HG03064 (cell line): ENCODE results near the gene TMEM248.
"Not testable (repeated sequence)": the region's sequence is repeated elsewhere in the genome, so short reads cannot be mapped to it uniquely, and the experiment has no call there.

Experiments used
- ATAC-seq: cut with Tn5 transposase; IDR thresholded peaks from one replicate; pipeline ENCODE4 v1.9.1; 2021; ENCODE audit warnings: low read depth; ENCODE audit not compliant: unreplicated experiment

TMEM248 gene

GRCh38 chr7:66995050-66995776 is 74.2 kb downstream of the TMEM248 start, which contains the start of gene SBDS:
Gene SBDS (minus strand): TSS chr7:66995586. CDS start chr7:66995417, 169 bp downstream.
- ATAC-seq = peak; percentile 62

DNA sequence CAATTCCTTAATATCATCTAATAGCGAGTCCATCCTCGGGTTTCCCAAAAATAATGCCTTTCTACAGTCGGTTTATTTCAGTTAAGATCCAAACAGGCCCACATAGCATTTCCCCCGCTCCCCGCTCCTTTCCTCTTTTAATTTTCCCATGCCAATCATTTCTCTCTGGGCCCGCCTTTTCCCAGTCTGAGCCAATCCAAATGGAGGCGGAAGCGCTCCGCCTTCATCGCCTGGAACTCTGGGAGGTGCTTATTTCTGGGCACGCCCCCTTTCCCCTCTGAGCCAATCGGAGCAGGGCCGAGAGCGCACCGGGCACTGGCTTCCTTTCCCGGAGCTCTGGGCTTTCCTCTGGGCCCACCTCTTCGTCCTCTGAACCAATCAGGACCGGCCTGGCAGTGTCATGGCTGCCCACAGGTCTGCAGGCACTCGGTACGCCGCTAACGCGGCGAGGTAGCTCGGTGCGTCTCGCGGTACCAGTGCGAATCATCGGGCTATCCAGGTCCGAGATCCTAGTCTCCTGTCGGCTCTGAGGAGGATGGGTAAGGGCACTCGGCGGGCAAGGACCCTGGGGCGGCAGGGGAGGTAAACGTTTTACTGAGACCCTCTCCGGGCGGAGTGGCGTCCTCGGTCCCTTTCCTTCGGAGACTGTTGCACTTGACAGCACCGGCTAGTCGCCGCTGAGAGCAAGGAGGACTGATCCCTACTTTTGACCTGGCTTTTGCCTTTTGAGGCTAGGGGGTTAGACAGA is 75.6 kb downstream of the TMEM248 start, which contains the start of gene TYW1:
Gene TYW1 (plus strand): TSS at position 390 of the 748 bp plus-strand sequence. CDS start 146 bp downstream, at position 536.
- ATAC-seq = peak; percentile 82

- ATAC-seq = not testable (repeated sequence)
Measured at GRCh38 chr7:67000601-67001258, 79.7 kb downstream of the TMEM248 start.

DNA sequence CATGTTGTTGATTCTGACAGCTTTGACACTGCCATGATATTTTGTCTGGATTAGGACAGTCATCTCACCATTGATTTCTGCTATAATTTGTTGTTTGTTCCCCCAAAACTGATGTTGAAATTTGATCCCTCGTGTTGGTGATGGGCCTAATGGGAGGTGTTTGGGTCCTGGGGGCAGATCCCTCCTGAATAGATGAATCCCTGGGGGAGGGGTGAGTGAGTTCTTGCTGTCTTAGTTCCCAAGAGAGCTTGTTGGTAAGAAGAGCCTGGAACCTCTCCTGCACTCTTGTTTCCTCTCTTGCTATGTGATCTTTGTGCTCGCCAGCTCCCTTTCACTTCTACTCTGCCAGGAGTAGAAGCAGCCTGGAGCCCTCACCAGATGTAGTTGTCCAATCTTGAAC is 83.1 kb downstream of the TMEM248 start:
- ATAC-seq = not testable (repeated sequence)

GRCh38 chr7:67006965-67007364 is 85.9 kb downstream of the TMEM248 start:
- no peak for ATAC-seq
